GM12878 (cell line): ENCODE data around the gene CLEC4G. TPM values are rescaled to one million over a fixed set of nuclear protein-coding genes. Genes with fewer than 3 reads are reported as not detected.
A peak's percentile ranks its signal among the peaks of the same experiment; 100 is the strongest.

Experiments
- ASH2L ChIP-seq: fragments of 300-600, 200-600 bp; sonication (generic); IDR thresholded peaks from 2 replicates; pipeline ENCODE4 v1.6.1; 2017; ENCODE audit warnings: low read depth, mild to moderate bottlenecking, borderline replicate concordance
- BCL11A ChIP-seq: IDR thresholded peaks from 2 replicates; pipeline ENCODE4 v1.6.1; 2011; ENCODE audit warnings: low read depth, low read length
- CBX5 ChIP-seq: sonication (generic); IDR thresholded peaks from 2 replicates; pipeline ENCODE4 v1.6.1; 2016; ENCODE audit warnings: low read depth, moderate library complexity, mild to moderate bottlenecking, inconsistent platforms
- CEBPB ChIP-seq, 2 experiments: fragments of 150-350 bp in 1 of 2; IDR thresholded peaks; 2 replicates each; pipeline ENCODE4 v1.6.1; 2012 to 2014; ENCODE audit warnings: low read depth in 2 of 2, low read length in 2 of 2, borderline replicate concordance in 1 of 2, inconsistent platforms in 1 of 2
- CREB1 ChIP-seq: IDR thresholded peaks from 2 replicates; pipeline ENCODE4 v1.6.1; 2012; ENCODE audit warnings: low read depth, mild to moderate bottlenecking, inconsistent platforms
- E2F4 ChIP-seq: IDR thresholded peaks from 2 replicates; pipeline ENCODE4 v1.6.1; 2012; ENCODE audit warnings: low read depth, low read length, improper control_type of control experiment
- HDAC2 ChIP-seq: fragments of 200-600 bp; sonication (generic); IDR thresholded peaks from 2 replicates; pipeline ENCODE4 v1.6.1; 2017
- IKZF2 ChIP-seq, 2 experiments: fragments of 450-650 bp; IDR thresholded peaks; 2 replicates each; pipeline ENCODE4 v1.6.1; 2017; ENCODE audit warnings: mild to moderate bottlenecking in 2 of 2, moderate library complexity in 2 of 2
- IRF3 ChIP-seq: fragments of 450-650 bp; IDR thresholded peaks from 2 replicates; pipeline ENCODE4 v1.6.1; 2014; ENCODE audit warnings: mild to moderate bottlenecking
- LARP7 ChIP-seq: fragments of 450-650 bp; IDR thresholded peaks from 2 replicates; pipeline ENCODE4 v1.6.1; 2017; ENCODE audit warnings: mild to moderate bottlenecking
- MLLT1 ChIP-seq: fragments of 450-650 bp; IDR thresholded peaks from 2 replicates; pipeline ENCODE4 v1.6.1; 2016; ENCODE audit warnings: mild to moderate bottlenecking
- MTA3 ChIP-seq: IDR thresholded peaks from 2 replicates; pipeline ENCODE4 v1.6.1; 2012; ENCODE audit warnings: low read length, inconsistent platforms, borderline replicate concordance
- NFYB ChIP-seq: IDR thresholded peaks from 2 replicates; pipeline ENCODE4 v1.6.1; 2011; ENCODE audit warnings: low read depth, mild to moderate bottlenecking, low read length, improper control_type of control experiment, moderate library complexity; ENCODE audit not compliant: insufficient read depth
- NR2F1 ChIP-seq: fragments of 450-650 bp; conservative IDR thresholded peaks from 2 replicates; pipeline ENCODE4 v1.6.1; 2017; ENCODE audit warnings: mild to moderate bottlenecking
- NRF1 ChIP-seq: conservative IDR thresholded peaks from 2 replicates; pipeline ENCODE4 v1.6.1; 2011; ENCODE audit warnings: mild to moderate bottlenecking, low read depth, low read length, improper control_type of control experiment
- RAD21 ChIP-seq: IDR thresholded peaks from 2 replicates; pipeline ENCODE4 v1.6.1; 2011; ENCODE audit warnings: mild to moderate bottlenecking, low read depth, low read length, moderate library complexity; ENCODE audit not compliant: insufficient read depth
- RCOR1 ChIP-seq: conservative IDR thresholded peaks from 2 replicates; pipeline ENCODE4 v1.6.1; 2012; ENCODE audit warnings: low read depth, low read length, improper control_type of control experiment
- RUNX3 ChIP-seq: IDR thresholded peaks from 2 replicates; pipeline ENCODE4 v1.6.1; 2012; ENCODE audit warnings: low read length, inconsistent platforms
- SIX5 ChIP-seq: IDR thresholded peaks from 2 replicates; pipeline ENCODE4 v1.6.1; 2011; ENCODE audit warnings: mild to moderate bottlenecking, low read depth, low read length, moderate library complexity; ENCODE audit not compliant: severe bottlenecking
- SP1 ChIP-seq: IDR thresholded peaks from one replicate; pipeline ENCODE4 v1.6.1; 2011; ENCODE audit warnings: low read depth, low read length
- SREBF2 ChIP-seq: IDR thresholded peaks from 2 replicates; pipeline ENCODE4 v1.6.1; 2012; ENCODE audit warnings: mild to moderate bottlenecking, low read length
- TBL1XR1 ChIP-seq: IDR thresholded peaks from 2 replicates; pipeline ENCODE4 v1.6.1; 2012; ENCODE audit warnings: low read depth, low read length, improper control_type of control experiment
- USF2 ChIP-seq: IDR thresholded peaks from 2 replicates; pipeline ENCODE4 v1.6.1; 2011; ENCODE audit warnings: low read depth, low read length, improper control_type of control experiment, borderline replicate concordance
- ZBTB33 ChIP-seq: fragments of 450-650 bp; IDR thresholded peaks from 2 replicates; pipeline ENCODE4 v1.6.1; 2017; ENCODE audit warnings: mild to moderate bottlenecking
- polyA plus RNA-seq, 11 experiments: library from polyadenylated mRNA; depleted of rRNA in 4 of 11; unstranded in 6 of 11; stranded (reverse) in 5 of 11; fragments of >200 nt; fragmentation: Nextera tagmentation in 4 of 11; fragmentation: Illumina TruSeq in 1 of 11; extraction: Ambion mirVana in 4 of 11; extraction: Trizol in 1 of 11; gene quantifications; 1 replicate in 1 of 11; 2 replicates in 10 of 11; pipeline versions ENCODE4 v1.2.1 to v1.2.3, GENCODE V29; 2011 to 2016; ENCODE audit warnings: inconsistent platforms in 2 of 11, missing spikeins in 2 of 11, low read depth in 1 of 11
- total RNA-seq, 4 experiments: library from RNA; depleted of rRNA in 3 of 4; stranded (reverse); fragments of >200 nt in 3 of 4; fragmentation: Illumina TruSeq in 1 of 4; extraction: Trizol in 1 of 4; gene quantifications; 2 replicates each; pipeline versions ENCODE4 v1.2.1 to v1.2.3, GENCODE V29; 2013 to 2021

Gene CLEC4G
- total and polyA plus RNA-seq, 10 of the 15 experiments (the other 5 are each of a cell fraction or from before 2014, with no cell fraction given) = 0.04 TPM; not detected in 9

- no peak for TF ChIP-seq ZBTB33
- peak; percentile 51 for TF ChIP-seq CREB1
- peak; percentile 86; the same call in 1 of the 2 replicates for TF ChIP-seq RCOR1
- peak; percentile 85 for TF ChIP-seq RUNX3
- TF ChIP-seq IRF3 = no peak
- TF ChIP-seq NR2F1 = peak; percentile 75
- TF ChIP-seq ASH2L = no peak
- peak; percentile 91; the same call in 1 of the 2 replicates for TF ChIP-seq HDAC2
- TF ChIP-seq IKZF2 (IDR thresholded peaks at IDR 0.05) = peak; percentile 60
- no peak; the same call in 1 of the 2 replicates for TF ChIP-seq USF2
- no peak for TF ChIP-seq LARP7
- no peak for TF ChIP-seq MTA3
- TF ChIP-seq CBX5 = peak; percentile 90
- TF ChIP-seq SREBF2 = no peak
- TF ChIP-seq TBL1XR1 = peak; percentile 76
- peak; percentile 8 for TF ChIP-seq SP1
- TF ChIP-seq CEBPB (IDR thresholded peaks at IDR 0.05; ENCODE audit: borderline replicate concordance in 1 of 2, low read depth in 2 of 2, low read length in 2 of 2) = no peak
- no peak; the same call in 1 of the 2 replicates for TF ChIP-seq MLLT1
- no peak for TF ChIP-seq NFYB
- TF ChIP-seq NRF1 = no peak
- no peak for TF ChIP-seq SIX5
- 0 out of 2 replicates have a peak, but pooled peaks have one; percentile 20 for TF ChIP-seq RAD21
- TF ChIP-seq E2F4 = no peak
- peak; percentile 82; the same call in 1 of the 2 replicates for TF ChIP-seq BCL11A
These were observed 30.1 kb downstream of the CLEC4G start, which contains the start of gene FCER2 (continued) for GRCh38 chr19:7701654-7702457.
